AML-193 (cell line): ENCODE data around the gene ANKRD23.
"Not testable (repeated sequence)": the region's sequence is repeated elsewhere in the genome, so short reads cannot be mapped to it uniquely, and the experiment has no call there.

Experiments
- DNase-seq, 2 experiments: peaks; one replicate each; lab custom pipeline; 2025; lab: John Stamatoyannopoulos, UW

Gene ANKRD23

DNA sequence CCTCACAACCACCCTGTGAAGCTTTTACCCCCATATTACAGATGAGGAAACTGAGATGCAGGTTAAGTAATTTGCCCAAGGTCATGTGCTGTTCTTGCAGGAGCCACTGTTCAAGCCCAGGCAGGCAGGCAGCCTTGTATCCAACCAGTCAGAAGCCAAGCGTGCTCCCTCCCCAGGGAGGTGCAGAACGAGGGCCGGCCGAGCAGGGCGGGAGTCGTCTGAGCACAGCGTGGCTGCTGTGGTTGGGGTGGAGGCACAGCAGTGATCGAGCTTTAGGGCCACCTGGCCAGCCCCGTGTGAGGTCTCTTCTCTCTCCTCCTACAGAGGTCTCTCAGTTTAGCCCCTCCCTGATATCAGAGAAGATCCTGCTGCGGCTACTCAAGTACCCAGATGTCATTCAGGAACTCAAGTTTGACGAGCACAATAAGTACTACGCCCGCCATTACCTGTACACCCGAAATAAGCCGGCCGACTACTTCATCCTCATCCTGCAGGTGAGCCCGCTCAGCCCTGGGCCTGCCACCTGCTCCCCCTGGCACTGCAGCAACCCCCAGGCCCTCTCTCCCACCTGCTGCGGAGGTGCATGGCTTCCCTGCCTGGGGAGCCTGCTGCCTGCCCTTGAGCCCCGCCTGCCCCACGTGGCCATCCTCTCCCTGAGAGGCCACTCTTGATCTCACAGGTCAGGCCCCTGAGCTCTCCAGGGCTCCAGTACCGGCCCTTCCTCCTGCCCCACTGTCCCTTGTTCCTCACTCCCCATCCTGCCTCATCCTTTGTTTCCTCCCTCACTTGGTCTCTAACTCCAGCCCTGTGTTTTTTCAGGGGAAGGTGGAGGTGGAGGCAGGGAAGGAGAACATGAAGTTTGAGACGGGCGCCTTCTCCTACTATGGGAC is 44.8 kb downstream of the ANKRD23 start:
- no peak for DNase-seq

DNA sequence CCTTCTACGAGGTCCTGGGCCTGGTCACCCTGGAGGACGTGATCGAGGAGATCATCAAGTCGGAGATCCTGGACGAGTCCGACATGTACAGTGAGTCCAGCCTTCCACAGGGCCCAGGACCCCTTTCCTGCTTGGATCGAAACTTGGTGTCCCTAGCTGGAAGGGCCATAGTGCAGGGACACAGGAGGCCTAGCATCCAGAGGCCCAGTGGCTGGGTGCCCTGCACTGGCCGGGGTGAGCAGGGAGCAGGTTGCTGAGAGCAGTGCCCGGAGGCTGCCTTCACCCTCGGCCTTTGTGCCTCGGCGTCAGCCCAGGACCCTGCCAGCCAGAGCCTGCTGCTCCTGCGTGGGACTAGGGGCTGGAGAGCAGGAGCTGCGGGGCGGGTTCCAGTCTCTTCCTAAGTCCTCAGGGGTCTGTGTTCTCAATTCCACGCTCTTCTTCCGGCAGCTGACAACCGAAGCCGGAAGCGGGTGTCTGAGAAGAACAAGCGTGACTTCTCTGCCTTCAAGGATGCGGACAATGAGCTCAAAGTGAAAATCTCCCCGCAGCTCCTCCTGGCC is 46.7 kb downstream of the ANKRD23 start:
- no peak for DNase-seq

DNA sequence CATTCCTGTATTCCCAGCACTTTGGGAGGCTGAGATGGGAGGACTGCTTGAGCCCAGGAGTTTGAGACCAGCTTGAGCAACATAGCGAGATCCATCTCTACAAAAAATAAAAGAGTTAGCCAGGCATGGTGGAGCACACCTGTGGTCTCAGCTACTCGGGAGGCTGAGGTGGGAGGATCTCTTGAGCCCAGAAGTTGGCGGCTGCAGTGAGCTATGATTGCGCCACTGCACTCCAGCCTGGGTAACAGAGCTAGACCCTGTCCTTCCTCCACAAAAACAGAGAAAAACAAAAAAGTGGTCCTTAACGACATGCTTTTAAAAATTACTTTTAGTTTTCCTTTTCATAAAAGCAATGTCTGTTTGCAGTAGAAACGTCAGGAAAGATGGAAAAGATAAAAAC is 47.3 kb downstream of the ANKRD23 start:
- not testable (repeated sequence) for DNase-seq

DNA sequence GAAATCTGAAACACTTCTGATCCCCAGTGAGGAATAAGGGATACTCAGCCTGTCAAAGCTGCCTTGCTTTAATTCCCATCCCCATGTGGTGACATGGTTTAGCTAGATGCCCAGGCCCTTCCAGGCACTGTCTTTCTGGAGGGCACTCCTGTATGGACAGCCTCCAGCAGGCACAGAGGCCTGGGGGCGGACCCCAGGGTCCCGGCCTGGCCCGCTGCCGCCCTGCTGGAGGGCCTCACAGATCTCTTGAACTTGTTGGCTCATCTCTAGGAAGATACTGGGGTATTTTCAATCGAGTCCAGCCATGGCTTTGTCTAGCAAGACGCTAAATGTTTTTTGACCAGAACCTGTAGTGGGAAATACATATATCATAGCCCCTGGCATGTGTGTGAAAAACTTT is 48.7 kb downstream of the ANKRD23 start:
- no peak for DNase-seq

DNA sequence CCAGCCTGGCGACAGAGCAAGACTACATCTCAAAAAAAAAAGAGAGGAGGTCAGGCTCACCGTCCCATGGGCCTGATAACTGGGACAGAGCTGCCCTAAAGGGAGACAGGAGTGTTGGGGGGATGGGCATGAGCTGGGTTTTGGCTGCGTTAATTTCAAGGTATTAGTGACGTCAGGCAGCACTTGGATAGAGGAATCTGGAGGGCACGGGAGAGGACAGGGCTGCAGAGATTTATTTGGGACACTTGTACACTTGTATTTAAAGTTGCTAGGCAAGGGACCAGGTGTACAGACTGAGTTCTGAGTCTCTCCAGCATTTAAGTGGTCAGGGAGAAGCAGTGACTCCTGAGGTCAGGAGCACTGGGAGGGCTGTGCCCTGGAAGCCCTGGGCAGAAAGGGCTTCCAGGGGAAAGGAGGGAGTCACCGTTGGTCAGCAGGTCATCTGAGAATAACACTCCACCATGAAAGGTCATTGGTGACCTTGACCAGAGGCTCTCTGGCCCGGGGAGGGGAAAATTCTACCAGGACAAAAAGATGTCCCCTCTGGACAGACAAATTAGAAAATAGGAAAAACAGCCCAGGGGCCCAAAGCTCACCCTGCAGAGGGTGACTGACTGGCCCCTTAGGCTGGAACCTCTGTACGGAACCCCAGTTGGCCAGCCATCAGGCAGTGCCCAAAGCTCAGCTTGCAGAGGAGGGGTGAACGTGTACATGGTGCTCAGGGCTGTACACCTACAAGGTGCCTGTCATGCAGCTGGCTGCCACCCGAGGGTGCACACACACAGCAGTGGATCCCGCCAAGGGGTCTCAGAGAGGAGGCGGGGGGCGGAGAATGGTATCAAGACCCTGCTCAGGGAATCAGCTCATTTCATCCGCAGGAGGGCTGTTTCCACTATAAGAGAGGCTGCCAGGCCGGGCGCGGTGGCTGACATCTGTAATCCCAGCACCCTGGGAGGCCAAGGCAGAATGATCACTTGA is 50.8 kb downstream of the ANKRD23 start:
- no peak for DNase-seq

DNA sequence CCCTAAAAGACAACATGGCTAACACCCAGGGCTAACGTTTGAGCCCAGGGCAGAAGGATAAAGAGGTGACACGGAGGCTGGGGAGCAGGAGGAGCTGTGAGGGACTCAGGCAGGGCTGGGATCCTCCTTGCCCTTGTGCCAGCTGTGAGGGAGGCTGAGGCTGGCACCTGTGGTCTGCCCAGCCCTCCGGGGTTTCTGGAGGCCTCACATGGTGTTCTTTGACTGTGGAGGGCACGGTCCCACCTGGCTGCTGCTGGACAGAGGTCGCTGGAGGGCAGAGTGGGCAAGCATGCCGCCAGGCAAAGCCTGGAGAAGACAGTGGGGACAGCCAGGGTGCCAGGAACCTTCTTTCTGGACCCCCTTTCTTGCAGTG is 54.6 kb downstream of the ANKRD23 start:
- DNase-seq, result no peak

DNA sequence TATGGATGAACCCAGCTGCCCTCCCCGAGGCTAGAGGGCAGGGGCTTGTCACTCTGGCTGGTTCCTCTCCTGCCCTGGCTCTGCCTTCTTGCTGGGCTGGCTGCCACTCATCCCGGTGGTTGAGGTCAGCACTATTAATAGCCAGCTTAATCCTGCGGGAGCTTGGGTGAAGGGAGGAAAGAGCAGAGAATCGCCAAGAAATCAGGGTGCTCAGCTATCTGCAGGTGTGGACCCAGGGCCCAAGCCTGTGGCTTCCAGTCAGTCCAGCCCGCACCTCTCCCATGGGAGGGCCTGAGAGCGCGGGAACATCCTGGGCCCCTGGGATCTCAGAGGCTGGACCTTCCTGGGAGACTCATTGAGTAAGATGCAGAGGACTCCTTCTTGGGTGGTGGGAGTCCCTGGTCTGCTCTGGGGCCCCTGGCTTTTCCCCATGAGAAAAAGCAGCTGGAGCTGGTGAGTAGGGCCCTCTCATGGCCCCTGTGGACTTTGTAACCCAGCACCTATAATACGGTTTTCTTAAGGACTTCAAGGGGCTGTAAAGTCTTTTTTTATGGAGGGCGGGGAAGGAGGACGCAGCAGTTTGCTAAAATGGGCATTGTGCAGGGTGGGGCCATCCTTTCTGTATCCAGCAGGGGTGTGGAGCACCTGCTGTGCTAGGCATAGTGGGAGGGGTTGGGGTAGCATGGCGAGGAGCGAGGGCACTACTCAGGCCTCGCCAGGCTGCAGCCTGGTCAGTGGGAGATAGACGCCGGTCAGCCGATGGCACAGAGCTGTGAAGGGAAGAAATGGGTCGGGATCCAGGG is 55.2 kb downstream of the ANKRD23 start:
- DNase-seq, result no peak
